ENCODE data around the gene KRT17. TPM values are rescaled to one million over a fixed set of nuclear protein-coding genes. Genes with fewer than 3 reads are reported as not detected.

Gene KRT17
- total RNA-seq, 1 experiment from 2014 or later: 1.5 TPM

GRCh38 chr17:41663451-41664171 lies 39.2 kb upstream of the KRT17 start (continued):
- TF ChIP-seq ZSCAN18 (CRISPR knock-in tag; IDR thresholded peaks at IDR 0.05) (no peak), ZNF416 (CRISPR knock-in tag; IDR thresholded peaks at IDR 0.05) (no peak), NR1H2 (CRISPR knock-in tag; IDR thresholded peaks at IDR 0.05) (no peak), ZNF121 (CRISPR knock-in tag; IDR thresholded peaks at IDR 0.05) (no peak), HMGA2 (CRISPR knock-in tag; IDR thresholded peaks at IDR 0.05) (no peak), E2F5 (CRISPR knock-in tag; IDR thresholded peaks at IDR 0.05) (no peak), ATF2 (CRISPR knock-in tag; IDR thresholded peaks at IDR 0.05; ENCODE audit: borderline replicate concordance, low read depth) (no peak), NFYB (CRISPR knock-in tag; conservative IDR thresholded peaks at IDR 0.05; ENCODE audit: low read depth) (no peak), NFATC4 (CRISPR knock-in tag; IDR thresholded peaks at IDR 0.05) (no peak)
- TF ChIP-seq, protein P1, sequence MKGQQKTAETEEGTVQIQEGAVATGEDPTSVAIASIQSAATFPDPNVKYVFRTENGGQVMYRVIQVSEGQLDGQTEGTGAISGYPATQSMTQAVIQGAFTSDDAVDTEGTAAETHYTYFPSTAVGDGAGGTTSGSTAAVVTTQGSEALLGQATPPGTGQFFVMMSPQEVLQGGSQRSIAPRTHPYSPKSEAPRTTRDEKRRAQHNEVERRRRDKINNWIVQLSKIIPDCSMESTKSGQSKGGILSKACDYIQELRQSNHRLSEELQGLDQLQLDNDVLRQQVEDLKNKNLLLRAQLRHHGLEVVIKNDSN (CRISPR knock-in tag; IDR thresholded peaks at IDR 0.05): no peak

GRCh38 chr17:41660221-41660711 lies 35.9 kb upstream of the KRT17 start:
- no peak overlapping the region for H3K4me3 Mint-ChIP-seq
- POLR2A ChIA-PET: no interaction called here
- peaks cover 10% of the 10 kb centered on the region for H3K27me3 Mint-ChIP-seq (ENCODE audit: low read depth)
- CTCF ChIA-PET: interaction anchor here (0.8 to 10.0 kb wide), 6 partner anchors 11 to 243 kb away, joined by 3 to 380 read pairs (median 16); no protein-coding TSS in a partner anchor
- TF ChIP-seq NR3C1 (CRISPR knock-in tag; conservative IDR thresholded peaks at IDR 0.05; ENCODE audit: low read depth): no peak
- TF ChIP-seq TEAD1 (CRISPR knock-in tag; IDR thresholded peaks at IDR 0.05): no peak
- DNase-seq (ENCODE audit: low spot score): no peak
- ATAC-seq: no peak
- H3K4me1 Mint-ChIP-seq: peaks cover 9% of the 10 kb centered on the region
- H3K36me3 Mint-ChIP-seq: no peaks in the 10 kb centered on the region
- no peaks in the 10 kb centered on the region for H3K9me3 Mint-ChIP-seq
- H3K27ac Mint-ChIP-seq: no peak overlapping the region

DNA sequence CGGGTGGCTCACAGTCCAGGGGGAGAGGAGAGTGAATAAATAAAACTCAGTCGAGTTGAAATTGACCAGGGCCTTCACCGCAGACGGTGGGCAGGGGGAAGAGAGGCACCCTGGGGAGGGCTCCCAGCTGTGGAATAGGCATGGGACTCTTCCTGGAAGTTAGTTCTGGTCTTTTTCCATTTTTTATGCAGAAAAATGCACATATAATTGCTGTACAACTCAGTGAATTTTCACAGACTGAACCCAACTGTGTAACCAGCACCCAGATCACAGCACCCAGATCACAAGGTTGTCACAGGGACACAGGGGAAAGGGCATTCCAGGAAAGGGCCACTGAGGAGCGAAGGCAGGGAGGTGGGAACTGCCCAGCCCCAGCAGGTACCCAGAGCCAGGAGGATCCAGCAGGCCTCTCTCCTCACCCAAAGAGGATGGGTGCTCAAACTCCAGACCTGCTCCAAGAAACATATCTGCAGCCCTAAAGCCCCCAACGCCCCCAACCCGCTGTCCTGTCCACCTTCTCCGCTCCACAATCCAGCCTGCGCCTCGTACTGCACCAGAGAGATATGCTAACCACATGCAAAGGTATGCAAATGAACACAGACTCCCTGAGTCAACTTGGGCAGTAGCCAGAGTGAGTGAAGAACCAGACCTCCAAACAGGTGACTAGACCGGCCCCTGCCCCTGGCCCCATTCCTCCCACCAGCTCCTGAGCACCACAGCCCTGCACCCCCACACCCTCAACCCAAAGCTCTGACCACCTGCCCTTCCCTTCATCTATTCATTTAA lies 35.2 kb upstream of the KRT17 start:
- DNase-seq (ENCODE audit: low spot score): no peak
- Mint-ChIP-seq H3K4me3 (no peak overlapping the region), H3K4me1 (peaks cover 11% of the 10 kb centered on the region), H3K27ac (no peak overlapping the region), H3K36me3 (no peaks in the 10 kb centered on the region), H3K27me3 (ENCODE audit: low read depth) (peaks cover 10% of the 10 kb centered on the region), H3K9me3 (no peaks in the 10 kb centered on the region)
- POLR2A ChIA-PET: no interaction called here
- CTCF ChIA-PET: interaction anchor here (0.8 to 10.0 kb wide), 5 partner anchors 10 to 242 kb away, joined by 3 to 380 read pairs (median 5); no protein-coding TSS in a partner anchor
- no peak for ATAC-seq
- TF ChIP-seq, protein P2, sequence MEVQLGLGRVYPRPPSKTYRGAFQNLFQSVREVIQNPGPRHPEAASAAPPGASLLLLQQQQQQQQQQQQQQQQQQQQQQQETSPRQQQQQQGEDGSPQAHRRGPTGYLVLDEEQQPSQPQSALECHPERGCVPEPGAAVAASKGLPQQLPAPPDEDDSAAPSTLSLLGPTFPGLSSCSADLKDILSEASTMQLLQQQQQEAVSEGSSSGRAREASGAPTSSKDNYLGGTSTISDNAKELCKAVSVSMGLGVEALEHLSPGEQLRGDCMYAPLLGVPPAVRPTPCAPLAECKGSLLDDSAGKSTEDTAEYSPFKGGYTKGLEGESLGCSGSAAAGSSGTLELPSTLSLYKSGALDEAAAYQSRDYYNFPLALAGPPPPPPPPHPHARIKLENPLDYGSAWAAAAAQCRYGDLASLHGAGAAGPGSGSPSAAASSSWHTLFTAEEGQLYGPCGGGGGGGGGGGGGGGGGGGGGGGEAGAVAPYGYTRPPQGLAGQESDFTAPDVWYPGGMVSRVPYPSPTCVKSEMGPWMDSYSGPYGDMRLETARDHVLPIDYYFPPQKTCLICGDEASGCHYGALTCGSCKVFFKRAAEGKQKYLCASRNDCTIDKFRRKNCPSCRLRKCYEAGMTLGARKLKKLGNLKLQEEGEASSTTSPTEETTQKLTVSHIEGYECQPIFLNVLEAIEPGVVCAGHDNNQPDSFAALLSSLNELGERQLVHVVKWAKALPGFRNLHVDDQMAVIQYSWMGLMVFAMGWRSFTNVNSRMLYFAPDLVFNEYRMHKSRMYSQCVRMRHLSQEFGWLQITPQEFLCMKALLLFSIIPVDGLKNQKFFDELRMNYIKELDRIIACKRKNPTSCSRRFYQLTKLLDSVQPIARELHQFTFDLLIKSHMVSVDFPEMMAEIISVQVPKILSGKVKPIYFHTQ (CRISPR knock-in tag; IDR thresholded peaks at IDR 0.05): no peak
- TF ChIP-seq, protein P3, sequence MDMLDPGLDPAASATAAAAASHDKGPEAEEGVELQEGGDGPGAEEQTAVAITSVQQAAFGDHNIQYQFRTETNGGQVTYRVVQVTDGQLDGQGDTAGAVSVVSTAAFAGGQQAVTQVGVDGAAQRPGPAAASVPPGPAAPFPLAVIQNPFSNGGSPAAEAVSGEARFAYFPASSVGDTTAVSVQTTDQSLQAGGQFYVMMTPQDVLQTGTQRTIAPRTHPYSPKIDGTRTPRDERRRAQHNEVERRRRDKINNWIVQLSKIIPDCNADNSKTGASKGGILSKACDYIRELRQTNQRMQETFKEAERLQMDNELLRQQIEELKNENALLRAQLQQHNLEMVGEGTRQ (CRISPR knock-in tag; IDR thresholded peaks at IDR 0.05): no peak
- TF ChIP-seq CDX4 (CRISPR knock-in tag; IDR thresholded peaks at IDR 0.05; ENCODE audit: borderline replicate concordance) (no peak), ATF2 (CRISPR knock-in tag; IDR thresholded peaks at IDR 0.05; ENCODE audit: borderline replicate concordance, low read depth) (no peak), JUN (CRISPR knock-in tag; IDR thresholded peaks at IDR 0.05) (no peak), ZNF671 (CRISPR knock-in tag; IDR thresholded peaks at IDR 0.05) (no peak), ZSCAN18 (CRISPR knock-in tag; IDR thresholded peaks at IDR 0.05) (no peak)

All from WTC11 (cell line).